Endothelial cell of umbilical vein (primary cell): ENCODE results near the gene RNF148. TPM values are rescaled to one million over a fixed set of nuclear protein-coding genes. Genes with fewer than 3 reads are reported as not detected.

ENCODE experiments used
- BruUV-seq: library from RNA; stranded (reverse); fragments of 400-500 nt; replicated peaks from 2 replicates; lab custom pipeline; 2021; lab: Mats Ljungman, UMichigan
- CTCF ChIA-PET: fragments of 300-600, 350-600 bp; sonication (Branson Sonifier 250); formaldehyde crosslinking; loops from one replicate; lab custom pipeline; 2021; ENCODE audit warnings: antibody characterized with exemption, inconsistent platforms; lab: Charles Lee
- POLR2A ChIA-PET: fragments of 300-600, 350-600 bp; sonication (Branson Sonifier 250); formaldehyde crosslinking; loops from one replicate; lab custom pipeline; 2021; ENCODE audit warnings: antibody characterized with exemption, inconsistent platforms; lab: Charles Lee
- DNase-seq: peaks from one replicate; pipeline ENCODE4 v3.0.0-alpha.2; 2011; ENCODE audit warnings: low read depth, low spot score
- FAIRE-seq: peaks from 2 replicates; lab custom pipeline; 2011; peaks lifted over from hg19 to GRCh38; lab: Jason Lieb, UNC
- H2AFZ ChIP-seq: 2 replicates; pipeline ENCODE4 v1.6.0; 2012; ENCODE audit warnings: low read depth, low read length, control low read depth, inconsistent platforms
- H3K27ac ChIP-seq: 2 replicates; pipeline ENCODE4 v1.5.1; 2011; ENCODE audit warnings: low read depth, mild to moderate bottlenecking, control low read depth, low read length, moderate library complexity; ENCODE audit not compliant: insufficient read depth
- H3K27me3 ChIP-seq, 2 experiments: 2 replicates each; pipeline versions ENCODE4 v1.6.0 to v1.6.1; 2011; ENCODE audit warnings: low read length in 2 of 2, mixed read lengths in 1 of 2; ENCODE audit not compliant: control insufficient read depth in 2 of 2, insufficient read depth in 2 of 2
- H3K36me3 ChIP-seq, 2 experiments: 2 replicates in 1 of 2; 3 replicates in 1 of 2; pipeline ENCODE4 v1.5.1; 2011; ENCODE audit warnings: low read length in 2 of 2, mild to moderate bottlenecking in 1 of 2, moderate library complexity in 1 of 2; ENCODE audit not compliant: control insufficient read depth in 2 of 2, insufficient read depth in 2 of 2; ENCODE audit errors: extremely low read depth in 1 of 2
- H3K4me1 ChIP-seq: 3 replicates; pipeline ENCODE4 v1.5.1; 2011; ENCODE audit warnings: mild to moderate bottlenecking, low read length; ENCODE audit not compliant: control insufficient read depth, insufficient read depth; ENCODE audit errors: extremely low read depth
- H3K4me2 ChIP-seq: 2 replicates; pipeline ENCODE4 v1.6.1; 2011; ENCODE audit warnings: low read length, control low read depth, mixed read lengths; ENCODE audit not compliant: insufficient read depth
- H3K4me3 ChIP-seq, 3 experiments: fragments of 200-600 bp in 1 of 3; sonication (generic), shearing (Covaris generic) in 1 of 3; replicated peaks in 1 of 3; 2 replicates each; pipeline ENCODE4 v1.5.1; 2011 to 2016; ENCODE audit warnings: control low read depth in 3 of 3, low read length in 3 of 3, mild to moderate bottlenecking in 2 of 3, inconsistent platforms in 1 of 3, low read depth in 1 of 3, moderate library complexity in 1 of 3; ENCODE audit not compliant: insufficient read depth in 1 of 3
- H3K79me2 ChIP-seq: 2 replicates; pipeline ENCODE4 v1.6.0; 2012; ENCODE audit warnings: low read length, inconsistent platforms; ENCODE audit not compliant: control insufficient read depth, insufficient read depth
- H3K9ac ChIP-seq: replicated peaks from 2 replicates; pipeline ENCODE3; 2011; ENCODE audit warnings: low read length, control low read depth; ENCODE audit not compliant: insufficient read depth; ENCODE audit errors: extremely low read depth
- H3K9me1 ChIP-seq: replicated peaks from 3 replicates; pipeline ENCODE4 v1.6.0; 2011; ENCODE audit warnings: mild to moderate bottlenecking, low read length; ENCODE audit not compliant: control insufficient read depth, insufficient read depth; ENCODE audit errors: extremely low read depth
- H3K9me3 ChIP-seq: replicated peaks from 2 replicates; pipeline ENCODE4 v1.5.1; 2012; ENCODE audit warnings: low read length, inconsistent platforms; ENCODE audit not compliant: control insufficient read depth, insufficient read depth
- H4K20me1 ChIP-seq: replicated peaks from 2 replicates; pipeline ENCODE3; 2011; ENCODE audit warnings: mild to moderate bottlenecking, low read length; ENCODE audit not compliant: control insufficient read depth, insufficient read depth; ENCODE audit errors: extremely low read depth
- CTCF ChIP-seq, 2 donors: IDR thresholded peaks; 1 replicate in 1 of 2; 2 replicates in 1 of 2; pipeline ENCODE4 v1.5.1; 2011; ENCODE audit warnings: low read length in 2 of 2, mild to moderate bottlenecking in 2 of 2, moderate library complexity in 2 of 2, control low read depth in 1 of 2, inconsistent platforms in 1 of 2, low read depth in 1 of 2; ENCODE audit not compliant: insufficient read depth in 1 of 2; ENCODE audit errors: extremely low read depth in 1 of 2
- EZH2 ChIP-seq: IDR thresholded peaks from 2 replicates; pipeline ENCODE4 v1.6.1; 2012; ENCODE audit warnings: borderline replicate concordance, low read depth, mild to moderate bottlenecking, moderate library complexity, low read length, inconsistent platforms; ENCODE audit not compliant: severe bottlenecking
- FOS ChIP-seq: IDR thresholded peaks from 2 replicates; pipeline ENCODE4 v1.6.1; 2011; ENCODE audit warnings: mild to moderate bottlenecking, low read length, moderate library complexity, borderline replicate concordance; ENCODE audit not compliant: insufficient read depth
- GATA2 ChIP-seq: IDR thresholded peaks from 2 replicates; pipeline ENCODE4 v1.7.0; 2011; ENCODE audit warnings: low read depth, mild to moderate bottlenecking, moderate library complexity, mixed read lengths, low read length; ENCODE audit not compliant: insufficient read length, insufficient read depth
- JUN ChIP-seq: IDR thresholded peaks from 2 replicates; pipeline ENCODE4 v1.6.1; 2011; ENCODE audit warnings: borderline replicate concordance, low read depth; ENCODE audit not compliant: insufficient read length, insufficient read depth
- MAX ChIP-seq: IDR thresholded peaks from 2 replicates; pipeline ENCODE4 v1.6.1; 2011; ENCODE audit not compliant: insufficient read depth, insufficient read length
- MYC ChIP-seq: IDR thresholded peaks from one replicate; pipeline ENCODE4 v1.6.1; 2011; ENCODE audit warnings: mild to moderate bottlenecking, low read depth, low read length
- POLR2A ChIP-seq: IDR thresholded peaks from 2 replicates; pipeline ENCODE4 v1.6.1; 2012; ENCODE audit warnings: low read depth, mild to moderate bottlenecking, control low read depth, low read length
- POLR2AphosphoS5 ChIP-seq: IDR thresholded peaks from 2 replicates; pipeline ENCODE4 v1.6.1; 2012; ENCODE audit warnings: low read depth, mild to moderate bottlenecking, control low read depth, low read length, moderate library complexity; ENCODE audit not compliant: insufficient read depth
- dilution Hi-C: fragments of 300-500 bp; cut with MboI; formaldehyde crosslinking; loops from one replicate; pipeline ENCODE4 v1.15.0; 2019; ENCODE audit warnings: low sequenced_read_pairs; ENCODE audit not compliant: extremely low pct_ligation_motif_present
- intact Hi-C: fragments of 100-400 bp; cut with micrococcal nuclease; formaldehyde crosslinking; loops from one replicate; pipeline ENCODE4 v1.10.0; 2022
- polyA plus RNA-seq, 4 experiments: library from polyadenylated mRNA; depleted of rRNA in 3 of 4; stranded (reverse) in 3 of 4; unstranded in 1 of 4; fragments of >200 nt; gene quantifications; 2 replicates each; pipeline versions ENCODE4 v1.2.1 to v1.2.3, GENCODE V29; 2011 to 2012; ENCODE audit warnings: missing spikeins in 1 of 4
- total RNA-seq: library from RNA; stranded (reverse); gene quantifications from 2 replicates; pipeline ENCODE4 v1.2.3, GENCODE V29; 2021

Gene RNF148
- total and polyA plus RNA-seq, 2 donors (not counting 3 experiments of a cell fraction or from before 2014, with no cell fraction given), result 0.12 to 0.95 TPM

- CTCF ChIA-PET, result interaction anchor here (1.1 kb wide), 1 partner anchor 135 kb away, joined by 3 read pairs; no protein-coding TSS in a partner anchor
- no TSS peak for BruUV-seq
- TF ChIP-seq POLR2AphosphoS5, result no peak
- no peak for TF ChIP-seq JUN
- TF ChIP-seq POLR2A, result no peak
- no peak for TF ChIP-seq MYC
- no peak for TF ChIP-seq EZH2
Observed at GRCh38 chr7:122748195-122748594, 45.5 kb upstream of the RNF148 start.

GRCh38 chr7:122746948-122747347 is 44.2 kb upstream of the RNF148 start:
- FAIRE-seq (no peak), DNase-seq (no peak)
- Histone ChIP-seq H3K4me2 (no peak overlapping the region), H3K27me3 (no peaks in the 10 kb centered on the region), H3K36me3 (no peaks in the 10 kb centered on the region), H3K9ac (no peak overlapping the region), H4K20me1 (no peaks in the 10 kb centered on the region), H3K27ac (no peak overlapping the region), H3K9me3 (no peaks in the 10 kb centered on the region), H3K9me1 (no peaks in the 10 kb centered on the region), H3K4me1 (no peaks in the 10 kb centered on the region), H3K4me3 (no peak overlapping the region), H2AFZ (no peak overlapping the region), H3K79me2 (no peaks in the 10 kb centered on the region)
- intact Hi-C loops, result no loop called here
- TF ChIP-seq POLR2AphosphoS5 (no peak), FOS (no peak), GATA2 (no peak), JUN (no peak), POLR2A (no peak), EZH2 (no peak), CTCF (IDR thresholded peaks at IDR 0.05; ENCODE audit: extremely low read depth in 1 of 2, insufficient read depth in 1 of 2, low read depth in 1 of 2, low read length in 2 of 2) (no peak), MYC (no peak), MAX (no peak)
- ChIA-PET POLR2A (no interaction called here), CTCF (interaction anchor here (1.2 kb wide), 1 partner anchor 15 kb away, joined by 4 read pairs; no protein-coding TSS in a partner anchor)
- no TSS peak for BruUV-seq
- dilution Hi-C loops, result no loop called here

More at GRCh38 chr7:122748195-122748594, 45.5 kb upstream of the RNF148 start:
- H4K20me1 ChIP-seq, result no peaks in the 10 kb centered on the region
- no peak overlapping the region for H2AFZ ChIP-seq
- H3K27me3 ChIP-seq, result no peaks in the 10 kb centered on the region
- no peak overlapping the region for H3K4me2 ChIP-seq
- no peak overlapping the region for H3K27ac ChIP-seq
- H3K36me3 ChIP-seq, result no peaks in the 10 kb centered on the region
- no peak overlapping the region for H3K4me3 ChIP-seq
- intact Hi-C loops (no loop called here), dilution Hi-C loops (no loop called here)
- FAIRE-seq (no peak), DNase-seq (no peak)
- H3K4me1 ChIP-seq, result no peaks in the 10 kb centered on the region
- POLR2A ChIA-PET, result no interaction called here
- H3K79me2 ChIP-seq, result no peaks in the 10 kb centered on the region
- H3K9me3 ChIP-seq, result no peaks in the 10 kb centered on the region
- H3K9ac ChIP-seq, result no peak overlapping the region
- H3K9me1 ChIP-seq, result no peaks in the 10 kb centered on the region
